NB4 (cell line): ENCODE measurements around the gene RNU1-2.
"Not testable (repeated sequence)": the region's sequence is repeated elsewhere in the genome, so short reads cannot be mapped to it uniquely, and the experiment has no call there.

Experiments used
- DNase-seq: peaks from one replicate; pipeline ENCODE4 v3.0.0; 2010; ENCODE audit warnings: low read depth
- H3K4me3 ChIP-seq: one replicate; pipeline ENCODE4 v1.5.1; 2011; ENCODE audit warnings: mild to moderate bottlenecking, low read depth, low read length, moderate library complexity
- CTCF ChIP-seq: IDR thresholded peaks from one replicate; pipeline ENCODE4 v1.5.1; 2012; ENCODE audit warnings: low read depth, low read length
- MAX ChIP-seq: IDR thresholded peaks from 2 replicates; pipeline ENCODE4 v1.6.1; 2011; ENCODE audit warnings: low read depth, low read length
- MYC ChIP-seq: IDR thresholded peaks from 2 replicates; pipeline ENCODE4 v1.6.1; 2011; ENCODE audit warnings: low read depth, low read length
- POLR2A ChIP-seq: IDR thresholded peaks from 2 replicates; pipeline ENCODE4 v1.6.1; 2011; ENCODE audit warnings: mild to moderate bottlenecking; ENCODE audit not compliant: insufficient read length; ENCODE audit errors: extremely low read depth

RNU1-2 gene

GRCh38 chr1:16913833-16914662 lies 18.3 kb downstream of the RNU1-2 start:
- peak overlapping the region; percentile 58 for H3K4me3 ChIP-seq
- TF ChIP-seq MAX (peak; percentile 83), MYC (peak; percentile 42), POLR2A (peak; percentile 69), CTCF (no peak)
- DNase-seq: peak; percentile 93

- not testable (repeated sequence) for H3K4me3 ChIP-seq, DNase-seq
Measured at GRCh38 chr1:16914928-16915626, 19.3 kb downstream of the RNU1-2 start.

GRCh38 chr1:16915627-16915973 lies 19.8 kb downstream of the RNU1-2 start:
- DNase-seq: peak; percentile 76
- TF ChIP-seq MAX (no peak), CTCF (peak; percentile 20)
- H3K4me3 ChIP-seq: no peak overlapping the region

- DNase-seq, H3K4me3 ChIP-seq: not testable (repeated sequence)
Measured at GRCh38 chr1:16916036-16916880, 20.5 kb downstream of the RNU1-2 start.

GRCh38 chr1:16918371-16918770 lies 22.6 kb downstream of the RNU1-2 start:
- no peak for DNase-seq
- no peak overlapping the region for H3K4me3 ChIP-seq
- TF ChIP-seq CTCF: no peak
- no peak for TF ChIP-seq POLR2A
- no peak for TF ChIP-seq MAX
- TF ChIP-seq MYC: no peak

- DNase-seq, H3K4me3 ChIP-seq: not testable (repeated sequence)
Measured at GRCh38 chr1:16918936-16919665, 23.3 kb downstream of the RNU1-2 start.

GRCh38 chr1:16920951-16921350 lies 25.2 kb downstream of the RNU1-2 start:
- TF ChIP-seq MAX (no peak), CTCF (no peak), POLR2A (no peak), MYC (no peak)
- no peak for DNase-seq
- H3K4me3 ChIP-seq: no peak overlapping the region
